IMR-90 (cell line): ENCODE measurements around the gene SLC25A21. TPM values are rescaled to one million over a fixed set of nuclear protein-coding genes. Genes with fewer than 3 reads are reported as not detected.

Experiments used
- ATAC-seq: fragments of 200-7000 bp; cut with Tn5 transposase; 2 replicates; pipeline ENCODE4 v1.9.1; 2020; ENCODE audit warnings: low read depth, mild to moderate bottlenecking, moderate library complexity
- BruUV-seq: library from RNA; stranded (reverse); fragments of 400-500 nt; replicated peaks from 2 replicates; lab custom pipeline; 2021; lab: Mats Ljungman, UMichigan
- CTCF ChIA-PET: fragments of 300-600 bp; formaldehyde crosslinking; extraction: SDS; loops from one replicate; lab custom pipeline; 2021; ENCODE audit warnings: antibody characterized with exemption; lab: Yijun Ruan, JAX
- POLR2A ChIA-PET: fragments of 300-600 bp; sonication (Branson Sonifier 250); formaldehyde crosslinking; loops from one replicate; lab custom pipeline; 2022; ENCODE audit warnings: antibody characterized with exemption; ENCODE audit not compliant: unreplicated experiment; lab: Charles Lee
- DNase-seq: peaks from one replicate; pipeline ENCODE4 v3.0.0; 2013
- H2AFZ ChIP-seq: replicated peaks from 2 replicates; pipeline ENCODE3; 2013; ENCODE audit warnings: low read length, mild to moderate bottlenecking; ENCODE audit not compliant: poor library complexity
- H2AK5ac ChIP-seq: 2 replicates; pipeline ENCODE4 v1.6.1; 2013; ENCODE audit warnings: low read depth, low read length, inconsistent platforms
- H2AK9ac ChIP-seq: replicated peaks from 2 replicates; pipeline ENCODE3; 2013; ENCODE audit warnings: mild to moderate bottlenecking, low read depth, low read length, moderate library complexity; ENCODE audit not compliant: poor library complexity
- H2BK120ac ChIP-seq: 2 replicates; pipeline ENCODE4 v1.6.1; 2013; ENCODE audit warnings: low read depth, low read length, inconsistent platforms
- H2BK15ac ChIP-seq: 3 replicates; pipeline ENCODE4 v1.6.1; 2013; ENCODE audit warnings: low read depth, low read length, inconsistent platforms
- H2BK20ac ChIP-seq: 2 replicates; pipeline ENCODE4 v1.6.1; 2013; ENCODE audit warnings: low read depth, mild to moderate bottlenecking, inconsistent platforms, low read length, moderate library complexity
- H2BK5ac ChIP-seq: 2 replicates; pipeline ENCODE4 v1.6.1; 2013; ENCODE audit warnings: mild to moderate bottlenecking, low read depth, low read length, inconsistent platforms; ENCODE audit not compliant: poor library complexity, severe bottlenecking
- H3K14ac ChIP-seq: replicated peaks from 2 replicates; pipeline ENCODE4 v1.6.1; 2013; ENCODE audit warnings: low read depth, low read length, inconsistent platforms
- H3K18ac ChIP-seq: 2 replicates; pipeline ENCODE4 v1.6.1; 2013; ENCODE audit warnings: low read depth, low read length, control low read depth
- H3K23ac ChIP-seq: 2 replicates; pipeline ENCODE4 v1.6.1; 2013; ENCODE audit warnings: low read depth, low read length, inconsistent platforms
- H3K27ac ChIP-seq: 2 replicates; pipeline ENCODE4 v1.5.1; 2013; ENCODE audit warnings: mild to moderate bottlenecking, control low read depth, low read length; ENCODE audit not compliant: insufficient read depth
- H3K27me3 ChIP-seq: 2 replicates; pipeline ENCODE4 v1.6.1; 2013; ENCODE audit warnings: low read length; ENCODE audit not compliant: control insufficient read depth, insufficient read depth
- H3K36me3 ChIP-seq: 2 replicates; pipeline ENCODE4 v1.6.1; 2013; ENCODE audit warnings: low read length, mixed read lengths; ENCODE audit not compliant: control insufficient read depth, insufficient read depth
- H3K4ac ChIP-seq: 2 replicates; pipeline ENCODE4 v1.6.1; 2013; ENCODE audit warnings: low read depth, low read length, inconsistent platforms
- H3K4me1 ChIP-seq: 2 replicates; pipeline ENCODE4 v1.6.1; 2013; ENCODE audit warnings: low read length, mixed read lengths; ENCODE audit not compliant: control insufficient read depth, insufficient read depth
- H3K4me2 ChIP-seq: 2 replicates; pipeline ENCODE4 v1.6.1; 2013; ENCODE audit warnings: low read depth, mild to moderate bottlenecking, control low read depth, low read length, moderate library complexity
- H3K4me3 ChIP-seq: 2 replicates; pipeline ENCODE4 v1.5.1; 2013; ENCODE audit warnings: low read depth, mild to moderate bottlenecking, control low read depth, low read length, moderate library complexity; ENCODE audit not compliant: insufficient read depth
- H3K56ac ChIP-seq: 2 replicates; pipeline ENCODE4 v1.6.1; 2013; ENCODE audit warnings: low read length, inconsistent platforms; ENCODE audit not compliant: insufficient read depth; ENCODE audit errors: extremely low read depth
- H3K79me1 ChIP-seq, 2 experiments: 2 replicates each; pipeline ENCODE4 v1.6.1; 2013; ENCODE audit warnings: low read length in 2 of 2, inconsistent platforms in 1 of 2, low read depth in 1 of 2
- H3K9ac ChIP-seq: 2 replicates; pipeline ENCODE4 v1.6.1; 2013; ENCODE audit warnings: low read depth, low read length, control low read depth
- H3K9me1 ChIP-seq: 2 replicates; pipeline ENCODE4 v1.6.1; 2013; ENCODE audit warnings: low read length, inconsistent platforms; ENCODE audit not compliant: insufficient read depth
- H3K9me3 ChIP-seq: 2 replicates; pipeline ENCODE4 v1.6.1; 2013; ENCODE audit warnings: low read length; ENCODE audit not compliant: control insufficient read depth, insufficient read depth
- H4K20me1 ChIP-seq: 2 replicates; pipeline ENCODE4 v1.6.1; 2013; ENCODE audit warnings: low read length, inconsistent platforms; ENCODE audit not compliant: insufficient read depth
- H4K5ac ChIP-seq: 2 replicates; pipeline ENCODE4 v1.6.1; 2013; ENCODE audit warnings: mild to moderate bottlenecking, low read depth, low read length, control low read depth
- H4K8ac ChIP-seq, 2 experiments: 2 replicates each; pipeline ENCODE4 v1.6.1; 2013; ENCODE audit warnings: low read depth in 2 of 2, low read length in 2 of 2, control low read depth in 1 of 2, inconsistent platforms in 1 of 2
- H4K91ac ChIP-seq: 2 replicates; pipeline ENCODE4 v1.6.1; 2013; ENCODE audit warnings: low read depth, low read length, inconsistent platforms; ENCODE audit not compliant: insufficient read depth
- CTCF ChIP-seq: conservative IDR thresholded peaks from 2 replicates; pipeline ENCODE4 v1.5.1; 2012; ENCODE audit warnings: mild to moderate bottlenecking, low read depth, low read length, improper control_type of control experiment
- FOS ChIP-seq: fragments of 150-350 bp; IDR thresholded peaks from 2 replicates; pipeline ENCODE4 v1.6.1; 2016; ENCODE audit warnings: low read depth, low read length
- MAZ ChIP-seq: IDR thresholded peaks from 2 replicates; pipeline ENCODE4 v1.6.1; 2012; ENCODE audit warnings: low read depth, mild to moderate bottlenecking, low read length, improper control_type of control experiment, moderate library complexity, borderline replicate concordance
- POLR2A ChIP-seq: IDR thresholded peaks from 2 replicates; pipeline ENCODE4 v1.6.1; 2012; ENCODE audit warnings: mild to moderate bottlenecking, low read depth, low read length
- RAD21 ChIP-seq: IDR thresholded peaks from 2 replicates; pipeline ENCODE4 v1.6.1; 2012; ENCODE audit warnings: low read length, improper control_type of control experiment
- RCOR1 ChIP-seq: IDR thresholded peaks from 2 replicates; pipeline ENCODE4 v1.6.1; 2012; ENCODE audit warnings: mild to moderate bottlenecking, low read length, improper control_type of control experiment; ENCODE audit not compliant: insufficient replicate concordance
- SMC3 ChIP-seq: fragments of 150-350 bp; IDR thresholded peaks from 2 replicates; pipeline ENCODE4 v1.6.1; 2016; ENCODE audit warnings: low read depth, mild to moderate bottlenecking, antibody characterized with exemption, low read length, moderate library complexity
- dilution Hi-C: fragments of 300-500 bp; cut with HindIII; formaldehyde crosslinking; loops from one replicate; pipeline ENCODE4 v1.14.3; 2018; ENCODE audit warnings: low sequenced_read_pairs; ENCODE audit not compliant: unreplicated experiment
- in situ Hi-C: fragments of 300-500 bp; cut with MboI; formaldehyde crosslinking; loops from 3 replicates; pipeline ENCODE4 v1.14.3; 2019; ENCODE audit warnings: low sequenced_read_pairs, inconsistent platforms, mixed read lengths
- intact Hi-C: fragments of 100-400 bp; cut with micrococcal nuclease; formaldehyde crosslinking; loops from 2 replicates; pipeline ENCODE4 v1.10.0; 2022
- polyA plus RNA-seq, 3 experiments: library from polyadenylated mRNA; depleted of rRNA; stranded (reverse); fragments of >200 nt; gene quantifications; 2 replicates each; pipeline ENCODE4 v1.2.3, GENCODE V29; 2012; ENCODE audit warnings: low replicate concordance in 1 of 3
- total RNA-seq: library from RNA; depleted of rRNA; stranded (reverse); fragments of >200 nt; gene quantifications from 2 replicates; pipeline ENCODE4 v1.2.3, GENCODE V29; 2012

The SLC25A21 gene
- total and polyA plus RNA-seq, 2 of the 4 experiments (the other 2 are of a cell fraction) = 0.62 to 0.90 TPM

- Histone ChIP-seq H3K18ac (no peak overlapping the region), H2AK9ac (no peak overlapping the region), H2BK15ac (no peak overlapping the region), H4K91ac (no peak overlapping the region), H3K9me3 (no peaks in the 10 kb centered on the region), H2AFZ (no peak overlapping the region), H3K27me3 (no peaks in the 10 kb centered on the region), H3K4ac (no peak overlapping the region), H3K27ac (no peak overlapping the region), H4K5ac (no peak overlapping the region), H4K8ac (no peak overlapping the region), H3K4me3 (no peak overlapping the region), H3K23ac (no peak overlapping the region), H3K56ac (no peak overlapping the region), H3K79me1 (no peaks in the 10 kb centered on the region), H3K9me1 (no peaks in the 10 kb centered on the region), H2BK5ac (no peak overlapping the region), H2BK120ac (no peak overlapping the region), H3K4me1 (no peaks in the 10 kb centered on the region), H3K14ac (no peak overlapping the region), H2BK20ac (no peak overlapping the region), H4K20me1 (no peaks in the 10 kb centered on the region), H3K9ac (no peak overlapping the region), H3K4me2 (no peak overlapping the region), H3K36me3 (no peaks in the 10 kb centered on the region), H2AK5ac (no peak overlapping the region)
- ATAC-seq = no peak
- in situ Hi-C loops (no loop called here), dilution Hi-C loops (no loop called here), intact Hi-C loops (no loop called here)
- TF ChIP-seq CTCF (no peak), MAZ (no peak), SMC3 (no peak), RAD21 (no peak), FOS (no peak), RCOR1 (no peak), POLR2A (no peak)
- no TSS peak for BruUV-seq
- ChIA-PET POLR2A (no interaction called here), CTCF (no interaction called here)
- DNase-seq = no peak
These were observed 118.3 kb downstream of the SLC25A21 start for GRCh38 chr14:37054144-37054543.
